Nucleus accumbens (tissue), 56 donors: ENCODE data around the gene CASP2.
A peak's percentile ranks its signal among the peaks of the same experiment; 100 is the strongest.
"Not testable (repeated sequence)": the region's sequence is repeated elsewhere in the genome, so short reads cannot be mapped to it uniquely, and the experiment has no call there.

ENCODE experiments used
- DNase-seq, 56 donors: peaks; one replicate each; lab custom pipeline; 2025; lab: John Stamatoyannopoulos, UW

CASP2 gene

GRCh38 chr7:143263266-143264195, 24.6 kb upstream of the CASP2 start, which contains the start of gene GSTK1:
Gene GSTK1, plus strand, starts transcription at chr7:143263441. Its CDS starts 73 bp downstream, at chr7:143263514.
- peak; percentile 16 to 90 (median 74) for DNase-seq

GRCh38 chr7:143264196-143264568, 24.0 kb upstream of the CASP2 start:
- DNase-seq = not testable (repeated sequence)

- peak in 2 of 56 donors; percentile 26 for DNase-seq
These were observed 23.0 kb upstream of the CASP2 start for GRCh38 chr7:143265017-143265693.

GRCh38 chr7:143269251-143269650, 18.9 kb upstream of the CASP2 start:
- no peak for DNase-seq

- no peak for DNase-seq
These were observed 16.9 kb upstream of the CASP2 start for GRCh38 chr7:143271240-143271639.

GRCh38 chr7:143272871-143273270, 15.3 kb upstream of the CASP2 start:
- no peak for DNase-seq

GRCh38 chr7:143279186-143280098, 8.7 kb upstream of the CASP2 start:
- peak in 12 of 56 donors; percentile 5 to 55 (median 23) for DNase-seq

- DNase-seq = no peak
These were observed 8.0 kb upstream of the CASP2 start for GRCh38 chr7:143280160-143280559.

GRCh38 chr7:143280566-143280965, 7.6 kb upstream of the CASP2 start:
- no peak for DNase-seq

GRCh38 chr7:143281529-143281928, 6.6 kb upstream of the CASP2 start:
- no peak for DNase-seq

- DNase-seq = no peak
These were observed 6.0 kb upstream of the CASP2 start for GRCh38 chr7:143282124-143282523.

GRCh38 chr7:143283381-143283780, 4.8 kb upstream of the CASP2 start:
- no peak for DNase-seq

- peak in 17 of 56 donors; percentile 7 to 59 (median 31) for DNase-seq
These were observed 3.3 kb upstream of the CASP2 start, which contains the start of gene TMEM139 for GRCh38 chr7:143284591-143285469. Gene TMEM139, plus strand, starts transcription at chr7:143284958. Its CDS starts 1,000 bp downstream, at chr7:143285958.

GRCh38 chr7:143285470-143285778, 2.7 kb upstream of the CASP2 start:
- no peak for DNase-seq

- peak in 41 of 56 donors; percentile 13 to 81 (median 63) for DNase-seq
These were observed 2.2 kb upstream of the CASP2 start for GRCh38 chr7:143285806-143286521.

GRCh38 chr7:143286522-143286890, 1.6 kb upstream of the CASP2 start:
- peak in 31 of 56 donors; percentile 16 to 77 (median 61) for DNase-seq

GRCh38 chr7:143287339-143287934, 714 bp upstream of the CASP2 start:
- DNase-seq = peak in 2 of 56 donors; percentile 20 to 26

GRCh38 chr7:143288836-143289235, 685 bp downstream of the CASP2 start:
- DNase-seq = no peak
